HEK293T (cell line): ENCODE measurements around the gene KIAA0930.
A peak's percentile ranks its signal among the peaks of the same experiment; 100 is the strongest.

Experiments
- BHLHE40 ChIP-seq: fragments of 450-650 bp; IDR thresholded peaks from 2 replicates; pipeline ENCODE4 v1.6.1; 2016; ENCODE audit warnings: mild to moderate bottlenecking, moderate library complexity, borderline replicate concordance
- FOXA1 ChIP-seq: fragments of 450-650 bp; IDR thresholded peaks from 2 replicates; pipeline ENCODE4 v1.6.1; 2016; ENCODE audit warnings: mild to moderate bottlenecking
- FOXK2 ChIP-seq: fragments of 450-650 bp; IDR thresholded peaks from 2 replicates; pipeline ENCODE4 v1.6.1; 2016; ENCODE audit warnings: mild to moderate bottlenecking
- SP1 ChIP-seq: fragments of 450-650 bp; IDR thresholded peaks from 2 replicates; pipeline ENCODE4 v1.6.1; 2017

DNA sequence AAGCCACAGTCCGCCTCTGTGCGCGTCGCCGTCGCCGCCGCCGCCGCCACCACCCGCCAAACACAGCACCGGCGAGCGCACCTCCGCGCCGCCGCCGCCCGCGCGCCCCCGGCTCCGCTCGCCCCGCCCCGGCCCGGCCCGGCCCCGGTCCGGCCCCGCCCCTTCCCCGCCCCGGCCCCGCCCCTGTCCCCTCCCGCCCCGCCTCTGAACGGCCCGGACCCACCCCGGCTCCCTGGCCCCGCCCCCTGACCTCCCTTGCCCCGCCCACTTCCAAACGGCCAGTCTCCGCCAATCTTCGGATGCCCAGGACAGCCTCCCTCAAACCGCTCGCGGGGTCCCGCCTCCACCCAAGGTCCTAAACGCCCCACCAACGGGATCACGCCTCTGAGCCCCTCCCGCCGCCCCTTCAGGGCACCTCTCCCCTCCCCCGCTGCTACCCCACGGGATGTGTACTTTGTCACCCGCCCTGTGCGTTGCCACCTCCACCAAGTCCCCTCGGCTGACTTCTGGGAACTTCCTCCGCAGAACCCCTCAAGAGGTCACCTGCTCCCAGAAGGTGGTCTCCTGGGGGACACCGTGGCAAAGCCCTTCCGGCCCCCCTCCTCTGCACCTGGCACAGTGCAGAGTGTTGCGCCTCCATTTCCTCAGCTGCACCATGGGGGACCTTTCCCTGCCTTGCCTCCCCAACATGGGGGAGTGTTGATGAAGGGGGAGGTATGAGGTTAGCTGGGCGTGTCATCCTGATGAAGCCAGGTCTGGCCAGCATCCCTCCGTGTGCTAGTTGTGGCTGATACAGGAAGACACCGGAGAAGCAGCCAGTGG, at the start of gene KIAA0930:
- TF ChIP-seq FOXA1 = no peak
- no peak for TF ChIP-seq FOXK2
- no peak for TF ChIP-seq BHLHE40
- peak; percentile 94 for TF ChIP-seq SP1
